ENCODE data around the gene MADD. TPM values are rescaled to one million over a fixed set of nuclear protein-coding genes. Genes with fewer than 3 reads are reported as not detected.

Gene MADD
- total RNA-seq, 1 experiment from 2014 or later: 41.0 TPM

DNA sequence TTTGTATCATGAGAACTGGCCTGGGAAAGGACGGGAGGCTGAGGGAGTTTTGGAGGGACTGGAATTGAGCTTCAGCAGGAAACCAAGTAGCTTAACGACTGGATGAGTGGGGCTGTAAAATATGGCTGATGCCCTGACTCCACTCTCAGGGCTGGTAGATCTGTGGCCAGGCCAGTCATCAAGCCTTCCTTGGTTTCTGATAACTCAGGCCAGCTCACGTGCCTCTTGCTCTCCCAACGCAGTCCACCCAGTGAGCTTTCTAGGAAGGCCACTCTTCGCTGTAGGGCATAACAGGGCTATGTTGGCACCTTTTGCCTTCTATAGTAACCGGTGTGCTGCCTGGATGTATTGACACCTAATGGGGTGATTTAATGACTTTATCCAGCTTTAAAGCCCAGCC, 5.8 kb upstream of the MADD start:
- H3T11ph ChIP-seq (ENCODE audit: low read length): no peak overlapping the region
- no CpG with 5 or more reads among the region's 6 CpGs for WGBS (ENCODE audit: extremely low coverage, insufficient read length, low lambda C conversion rate)

More for the DNA sequence above, 5.8 kb upstream of the MADD start:
- Histone ChIP-seq H2AFZ (ENCODE audit: low read length) (no peak overlapping the region), H3K9me3 (ENCODE audit: control insufficient read depth, low read depth, low read length) (no peaks in the 10 kb centered on the region), H3K9ac (ENCODE audit: extremely low read depth, insufficient read length, low read length) (no peak overlapping the region), H3K4ac (ENCODE audit: low read depth, low read length) (no peak overlapping the region), H2AK5ac (ENCODE audit: insufficient read length, low read length) (no peak overlapping the region), H3K23ac (ENCODE audit: insufficient read length, low read depth, low read length) (no peak overlapping the region), H3K79me1 (ENCODE audit: insufficient read depth, low read depth, low read length, poor library complexity, severe bottlenecking) (no peaks in the 10 kb centered on the region), H4K20me1 (ENCODE audit: control insufficient read depth, insufficient read depth, insufficient read length) (no peaks in the 10 kb centered on the region), H3K27ac (ENCODE audit: insufficient read length, low read depth, low read length) (no peak overlapping the region), H2BK5ac (ENCODE audit: insufficient read length, low read length) (no peak overlapping the region), H3K27me3 (ENCODE audit: insufficient read depth, low read length) (no peaks in the 10 kb centered on the region), H4K91ac (ENCODE audit: insufficient read length, low read depth, low read length) (no peak overlapping the region), H4K8ac (replicated peaks; ENCODE audit: insufficient read length, low read depth, low read length) (no peak overlapping the region), H2BK20ac (ENCODE audit: low read depth, low read length, poor library complexity, severe bottlenecking) (no peak overlapping the region), H2BK120ac (ENCODE audit: low read depth, low read length, poor library complexity, severe bottlenecking) (no peak overlapping the region), H3K79me2 (ENCODE audit: insufficient read depth, low read length) (no peaks in the 10 kb centered on the region), H3K14ac (ENCODE audit: insufficient read depth, low read length) (no peak overlapping the region), H3K56ac (ENCODE audit: insufficient read length, low read depth, low read length) (no peak overlapping the region), H2BK15ac (ENCODE audit: low read depth, low read length) (no peak overlapping the region), H3K4me1 (ENCODE audit: insufficient read depth, low read length) (peaks cover 7% of the 10 kb centered on the region; the same call in 1 of the 2 replicates), H3K4me2 (ENCODE audit: insufficient read depth, insufficient read length, low read length) (no peak overlapping the region), H3K18ac (ENCODE audit: insufficient read length, low read depth, low read length) (no peak overlapping the region), H2BK12ac (ENCODE audit: insufficient read length, low read depth, low read length) (no peak overlapping the region), H3K23me2 (ENCODE audit: insufficient read length, low read depth, low read length, poor library complexity, severe bottlenecking) (peaks cover 4% of the 10 kb centered on the region), H4K5ac (ENCODE audit: insufficient read length, low read depth, low read length) (no peak overlapping the region)
- no peaks in the 10 kb centered on the region for H3K9me3 Mint-ChIP-seq
- peaks cover 0 to 6% (median 0%) of the 10 kb centered on the region in 3 experiments; a peak in 3 of 7 replicates for H3K36me3 Mint-ChIP-seq (ENCODE audit: insufficient read depth in 1 of 3, low read depth in 3 of 3)
- H3K27ac Mint-ChIP-seq: peak overlapping the region; percentile 10 to 32 (median 28); a peak in 3 of 7 replicates
- DNase-seq: no peak
- no peaks in the 10 kb centered on the region for H3K27me3 Mint-ChIP-seq (ENCODE audit: low read depth)
- no peak overlapping the region for H3K4me3 Mint-ChIP-seq
- peaks cover 24 to 25% of the 10 kb centered on the region in 2 experiments for H3K4me1 Mint-ChIP-seq
- TF ChIP-seq, protein P1, sequence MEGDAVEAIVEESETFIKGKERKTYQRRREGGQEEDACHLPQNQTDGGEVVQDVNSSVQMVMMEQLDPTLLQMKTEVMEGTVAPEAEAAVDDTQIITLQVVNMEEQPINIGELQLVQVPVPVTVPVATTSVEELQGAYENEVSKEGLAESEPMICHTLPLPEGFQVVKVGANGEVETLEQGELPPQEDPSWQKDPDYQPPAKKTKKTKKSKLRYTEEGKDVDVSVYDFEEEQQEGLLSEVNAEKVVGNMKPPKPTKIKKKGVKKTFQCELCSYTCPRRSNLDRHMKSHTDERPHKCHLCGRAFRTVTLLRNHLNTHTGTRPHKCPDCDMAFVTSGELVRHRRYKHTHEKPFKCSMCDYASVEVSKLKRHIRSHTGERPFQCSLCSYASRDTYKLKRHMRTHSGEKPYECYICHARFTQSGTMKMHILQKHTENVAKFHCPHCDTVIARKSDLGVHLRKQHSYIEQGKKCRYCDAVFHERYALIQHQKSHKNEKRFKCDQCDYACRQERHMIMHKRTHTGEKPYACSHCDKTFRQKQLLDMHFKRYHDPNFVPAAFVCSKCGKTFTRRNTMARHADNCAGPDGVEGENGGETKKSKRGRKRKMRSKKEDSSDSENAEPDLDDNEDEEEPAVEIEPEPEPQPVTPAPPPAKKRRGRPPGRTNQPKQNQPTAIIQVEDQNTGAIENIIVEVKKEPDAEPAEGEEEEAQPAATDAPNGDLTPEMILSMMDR (conservative IDR thresholded peaks at IDR 0.05): no peak
